ENCODE results near the gene APH1B. TPM values are rescaled to one million over a fixed set of nuclear protein-coding genes. Genes with fewer than 3 reads are reported as not detected.
A peak's percentile ranks its signal among the peaks of the same experiment; 100 is the strongest.

The APH1B gene
- polyA plus RNA-seq, 6 donors from 2014 or later = 12.6 to 26.5 (median 20.0) TPM

GRCh38 chr15:63345391-63345752, 68.0 kb downstream of the APH1B start:
- no peak for DNase-seq
- Mint-ChIP-seq H3K9me3 (no peaks in the 10 kb centered on the region), H3K27me3 (no peaks in the 10 kb centered on the region), H3K4me1 (peaks cover 19 to 34% (median 31%) of the 10 kb centered on the region in 3 donors), H3K27ac (no peak overlapping the region), H3K4me3 (peak overlapping the region in 1 of 8 donors; percentile 15), H3K36me3 (no peaks in the 10 kb centered on the region)
- no peak for ATAC-seq (ENCODE audit: low read depth in 2 of 2)

- Mint-ChIP-seq H3K27me3 (no peaks in the 10 kb centered on the region), H3K4me1 (peaks cover 19 to 29% (median 28%) of the 10 kb centered on the region in 3 donors), H3K36me3 (no peaks in the 10 kb centered on the region), H3K4me3 (no peak overlapping the region), H3K9me3 (no peaks in the 10 kb centered on the region), H3K27ac (no peak overlapping the region)
- ATAC-seq (ENCODE audit: low read depth in 2 of 2) = no peak
- DNase-seq = no peak
These were observed 69.9 kb downstream of the APH1B start for GRCh38 chr15:63347074-63347857.

DNA sequence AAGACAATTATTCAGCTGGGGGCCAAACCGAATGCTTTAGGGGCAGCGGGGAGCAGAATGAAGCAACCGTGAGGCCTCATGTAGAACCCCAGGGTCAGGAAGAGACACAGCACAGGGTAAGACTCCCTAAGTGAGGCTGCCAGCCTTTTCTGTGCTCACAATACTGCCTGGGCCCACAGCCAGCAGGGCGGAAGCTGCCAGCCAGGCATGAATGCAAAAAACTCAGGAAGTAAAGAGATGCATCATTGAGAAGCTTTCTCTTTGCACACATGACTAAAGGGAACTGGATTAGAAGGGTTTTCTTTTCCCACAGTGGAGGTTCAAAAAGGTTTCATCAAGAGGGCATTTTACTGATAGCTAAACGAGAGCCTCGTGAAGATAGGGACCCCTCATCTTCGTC, 71.0 kb downstream of the APH1B start:
- ATAC-seq (ENCODE audit: low read depth in 2 of 2) (peak; percentile 52 to 58), DNase-seq (no peak)
- Mint-ChIP-seq H3K27me3 (no peaks in the 10 kb centered on the region), H3K27ac (peak overlapping the region in 4 of 6 donors; percentile 5 to 78 (median 56)), H3K4me1 (peaks cover 18 to 23% (median 19%) of the 10 kb centered on the region in 3 donors), H3K9me3 (no peaks in the 10 kb centered on the region), H3K4me3 (peak overlapping the region in 2 of 8 donors; percentile 17 to 56), H3K36me3 (no peaks in the 10 kb centered on the region)

GRCh38 chr15:63349156-63349555, 71.8 kb downstream of the APH1B start:
- Mint-ChIP-seq H3K4me1 (peaks cover 10 to 15% (median 12%) of the 10 kb centered on the region in 3 donors), H3K27ac (no peak overlapping the region), H3K36me3 (peaks cover 0 to 3% of the 10 kb centered on the region in 2 donors), H3K27me3 (no peaks in the 10 kb centered on the region), H3K9me3 (no peaks in the 10 kb centered on the region), H3K4me3 (peak overlapping the region in 1 of 8 donors; percentile 64)
- no peak for DNase-seq
- ATAC-seq (ENCODE audit: low read depth in 2 of 2) = no peak

GRCh38 chr15:63349621-63350020, 72.2 kb downstream of the APH1B start:
- DNase-seq (no peak), ATAC-seq (ENCODE audit: low read depth in 2 of 2) (no peak)
- no peak overlapping the region for H3K4me3 Mint-ChIP-seq
- H3K36me3 Mint-ChIP-seq = peaks cover 0 to 3% of the 10 kb centered on the region in 2 donors
- H3K27ac Mint-ChIP-seq = no peak overlapping the region
- H3K27me3 Mint-ChIP-seq = no peaks in the 10 kb centered on the region
- H3K4me1 Mint-ChIP-seq = peaks cover 9 to 13% (median 9%) of the 10 kb centered on the region in 3 donors
- H3K9me3 Mint-ChIP-seq = no peaks in the 10 kb centered on the region

- no peak for ATAC-seq (ENCODE audit: low read depth in 2 of 2)
These were observed 72.8 kb downstream of the APH1B start for GRCh38 chr15:63350178-63350621.

GRCh38 chr15:63351170-63351569, 73.8 kb downstream of the APH1B start:
- H3K4me3 Mint-ChIP-seq = no peak overlapping the region
- no peaks in the 10 kb centered on the region for H3K9me3 Mint-ChIP-seq
- peaks cover 0 to 3% of the 10 kb centered on the region in 2 donors for H3K36me3 Mint-ChIP-seq
- ATAC-seq (ENCODE audit: low read depth in 2 of 2) = no peak
- no peak for DNase-seq
- peaks cover 8 to 9% (median 9%) of the 10 kb centered on the region in 3 donors for H3K4me1 Mint-ChIP-seq
- no peak overlapping the region for H3K27ac Mint-ChIP-seq
- peaks cover 4 to 6% (median 5%) of the 10 kb centered on the region in 3 donors for H3K27me3 Mint-ChIP-seq

More at GRCh38 chr15:63350178-63350621, 72.8 kb downstream of the APH1B start:
- Mint-ChIP-seq H3K9me3 (no peaks in the 10 kb centered on the region), H3K27ac (no peak overlapping the region), H3K4me1 (peaks cover 8 to 9% (median 9%) of the 10 kb centered on the region in 3 donors), H3K36me3 (peaks cover 0 to 3% of the 10 kb centered on the region in 2 donors), H3K27me3 (peaks cover 0 to 2% (median 0%) of the 10 kb centered on the region in 3 donors), H3K4me3 (no peak overlapping the region)
- DNase-seq = no peak

GRCh38 chr15:63352808-63353207, 75.4 kb downstream of the APH1B start:
- Mint-ChIP-seq H3K27ac (no peak overlapping the region), H3K36me3 (peaks cover 0 to 3% of the 10 kb centered on the region in 2 donors), H3K9me3 (no peaks in the 10 kb centered on the region), H3K4me3 (no peak overlapping the region), H3K27me3 (peaks cover 4 to 6% (median 5%) of the 10 kb centered on the region in 3 donors), H3K4me1 (peaks cover 7 to 9% (median 8%) of the 10 kb centered on the region in 3 donors)
- ATAC-seq (ENCODE audit: low read depth in 2 of 2) (no peak), DNase-seq (no peak)

DNA sequence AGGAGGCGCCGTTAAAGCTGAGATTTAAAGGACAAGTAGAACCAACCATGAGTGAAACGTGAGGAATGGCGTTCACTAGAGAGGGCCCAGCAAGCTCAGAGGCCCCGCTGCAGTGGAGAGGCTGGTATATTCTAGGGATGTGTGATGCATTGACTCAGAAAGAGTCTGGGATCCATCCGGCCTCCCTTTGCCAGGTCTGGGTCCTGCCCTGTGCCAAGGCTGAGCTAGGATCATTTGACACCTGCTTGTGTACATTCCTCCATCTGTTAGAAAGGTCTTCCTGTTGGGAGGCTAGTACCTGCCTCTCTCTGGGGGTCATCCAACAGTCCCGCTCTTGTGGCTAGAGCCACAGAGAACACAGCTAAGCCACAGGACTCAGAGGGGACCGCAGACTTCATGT, 75.9 kb downstream of the APH1B start:
- no peak overlapping the region for H3K27ac Mint-ChIP-seq
- no peak overlapping the region for H3K4me3 Mint-ChIP-seq
- H3K4me1 Mint-ChIP-seq = peaks cover 5 to 7% (median 6%) of the 10 kb centered on the region in 3 donors
- H3K27me3 Mint-ChIP-seq = peaks cover 4 to 6% (median 5%) of the 10 kb centered on the region in 3 donors
- ATAC-seq (ENCODE audit: low read depth in 2 of 2) (no peak), DNase-seq (no peak)
- peaks cover 0 to 3% of the 10 kb centered on the region in 2 donors for H3K36me3 Mint-ChIP-seq
- no peaks in the 10 kb centered on the region for H3K9me3 Mint-ChIP-seq

- Mint-ChIP-seq H3K27me3 (peaks cover 4 to 9% (median 8%) of the 10 kb centered on the region in 3 donors), H3K9me3 (no peaks in the 10 kb centered on the region), H3K4me3 (no peak overlapping the region), H3K4me1 (peaks cover 0 to under 1% (median 0%) of the 10 kb centered on the region in 3 donors), H3K27ac (peak overlapping the region in 1 of 6 donors; percentile 28), H3K36me3 (peaks cover 0 to 3% of the 10 kb centered on the region in 2 donors)
- DNase-seq (no peak), ATAC-seq (ENCODE audit: low read depth in 2 of 2) (no peak)
These were observed 76.5 kb downstream of the APH1B start for GRCh38 chr15:63353887-63354286.

GRCh38 chr15:63354821-63355650, 77.6 kb downstream of the APH1B start:
- peak overlapping the region in 1 of 8 donors; percentile 26 for H3K4me3 Mint-ChIP-seq
- H3K9me3 Mint-ChIP-seq = no peaks in the 10 kb centered on the region
- peaks cover 0 to 3% of the 10 kb centered on the region in 2 donors for H3K36me3 Mint-ChIP-seq
- ATAC-seq (ENCODE audit: low read depth in 2 of 2) (no peak), DNase-seq (no peak)
- H3K27me3 Mint-ChIP-seq = peaks cover 4 to 17% (median 15%) of the 10 kb centered on the region in 3 donors
- peak overlapping the region in 1 of 6 donors; percentile 88 for H3K27ac Mint-ChIP-seq
- no peaks in the 10 kb centered on the region for H3K4me1 Mint-ChIP-seq

DNA sequence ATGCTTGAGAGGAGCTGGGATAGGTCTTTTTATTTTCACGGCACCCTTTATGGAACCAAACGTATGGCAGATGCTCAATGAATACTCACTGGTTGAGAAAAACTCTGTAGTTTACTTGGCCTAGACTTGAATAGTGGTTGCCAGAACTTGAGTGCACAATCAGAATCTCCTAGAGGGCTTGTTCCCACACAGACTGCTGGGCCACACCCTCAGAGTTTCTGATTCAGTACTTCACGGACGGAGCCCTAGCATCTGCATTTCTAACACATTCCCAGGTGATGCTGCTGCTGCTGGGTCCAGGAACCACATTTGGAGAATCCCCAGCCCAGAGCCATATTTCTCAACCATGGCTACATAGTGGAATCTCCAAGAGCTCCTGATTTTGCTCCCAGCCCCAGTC, 79.7 kb downstream of the APH1B start:
- DNase-seq = no peak
- peaks cover 0 to 3% of the 10 kb centered on the region in 2 donors for H3K36me3 Mint-ChIP-seq
- no peaks in the 10 kb centered on the region for H3K9me3 Mint-ChIP-seq
- peaks cover 3 to 6% (median 5%) of the 10 kb centered on the region in 3 donors for H3K4me1 Mint-ChIP-seq
- peaks cover 4 to 20% (median 17%) of the 10 kb centered on the region in 3 donors for H3K27me3 Mint-ChIP-seq
- no peak overlapping the region for H3K27ac Mint-ChIP-seq
- no peak for ATAC-seq (ENCODE audit: low read depth in 2 of 2)
- no peak overlapping the region for H3K4me3 Mint-ChIP-seq

DNA sequence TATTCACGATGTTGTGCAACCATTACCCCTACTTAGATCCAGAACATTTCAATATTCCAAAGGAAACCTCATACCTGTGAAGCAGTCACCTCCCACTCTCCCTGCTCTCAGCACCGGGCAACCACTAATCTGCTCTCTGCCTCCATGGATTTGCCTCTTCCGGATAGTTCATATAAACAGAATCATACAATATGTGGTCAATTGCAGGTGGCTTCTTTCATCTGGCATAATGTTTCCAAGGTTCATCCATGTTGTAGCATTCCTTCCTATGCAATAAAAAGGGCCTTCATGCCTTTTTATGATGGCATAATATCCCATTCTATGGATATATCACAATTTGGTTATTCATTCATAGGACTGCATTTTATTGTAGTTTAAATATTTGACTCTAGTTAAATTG, 80.3 kb downstream of the APH1B start:
- ATAC-seq (ENCODE audit: low read depth in 2 of 2) (no peak), DNase-seq (no peak)
- Mint-ChIP-seq H3K4me1 (peaks cover 7 to 8% (median 8%) of the 10 kb centered on the region in 3 donors), H3K27ac (peak overlapping the region in 1 of 6 donors; percentile 69), H3K36me3 (peaks cover 0 to 3% of the 10 kb centered on the region in 2 donors), H3K9me3 (no peaks in the 10 kb centered on the region), H3K4me3 (no peak overlapping the region), H3K27me3 (peaks cover 4 to 20% (median 17%) of the 10 kb centered on the region in 3 donors)

Measured in naive B cell (primary cell).